Lung microvascular endothelial cell (primary cell): ENCODE data around the gene KANK2. TPM values are rescaled to one million over a fixed set of nuclear protein-coding genes. Genes with fewer than 3 reads are reported as not detected.
A peak's percentile ranks its signal among the peaks of the same experiment; 100 is the strongest.

ENCODE experiments used
- DNase-seq, 2 donors: peaks; one replicate each; pipeline versions ENCODE4 v3.0.0 to v3.0.0-alpha.2; 2010; ENCODE audit warnings: low read depth in 2 of 2
- total RNA-seq: library from RNA; depleted of rRNA; stranded (reverse); fragments of >200 nt; gene quantifications from 2 replicates; pipeline ENCODE4 v1.2.1, GENCODE V29; 2014

Gene KANK2
- 39.0 and 110 TPM in 2 replicates for total RNA-seq

DNA sequence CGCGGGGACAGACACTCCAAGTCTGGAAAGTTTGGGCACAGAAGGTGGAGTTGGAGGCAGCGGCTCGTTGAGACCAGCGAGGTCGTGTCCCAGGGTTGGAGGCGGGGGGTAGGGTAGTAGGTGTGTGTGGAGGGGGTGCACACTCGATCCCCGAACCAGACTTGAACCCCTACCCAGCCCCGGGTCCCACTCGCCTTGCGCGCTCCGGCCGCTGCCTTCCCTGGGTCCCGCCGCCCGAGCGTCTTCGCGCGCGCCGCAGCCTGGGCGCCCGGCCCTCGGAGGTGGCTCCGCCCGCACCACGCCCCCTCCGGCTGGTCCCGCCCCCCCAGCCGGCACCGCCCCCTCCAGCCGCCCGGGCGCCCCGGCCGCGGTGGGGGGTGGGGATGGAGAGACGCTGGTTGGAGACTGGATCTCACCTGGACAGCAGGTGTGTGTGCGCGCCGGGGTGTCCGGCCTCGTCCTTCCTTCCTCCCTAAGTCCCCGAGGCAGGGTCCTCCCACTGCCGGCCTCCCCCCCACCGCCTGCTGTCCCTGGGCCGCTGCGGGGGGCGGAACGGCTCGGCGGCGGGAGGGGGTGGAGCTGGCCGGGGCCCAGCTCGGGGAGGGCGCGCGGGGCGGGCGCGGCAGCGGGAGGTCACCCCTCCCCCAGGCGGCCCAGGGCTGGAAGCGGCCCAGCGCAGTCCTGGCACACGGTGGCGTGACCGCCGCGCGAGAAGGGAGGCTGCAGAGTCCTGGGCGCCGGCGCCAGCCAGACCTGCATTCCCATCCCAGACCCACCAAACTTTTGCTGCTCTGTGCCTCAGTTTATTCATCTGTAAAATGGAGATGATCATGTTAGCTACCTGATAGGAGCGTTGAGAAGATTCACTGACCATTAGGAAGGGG is at the start of gene KANK2:
Gene KANK2, minus strand, starts transcription at position 255 of the 884 bp plus-strand sequence. CDS start 3,034 bp downstream, outside the sequence.
- peak; percentile 81 to 89 for DNase-seq

DNA sequence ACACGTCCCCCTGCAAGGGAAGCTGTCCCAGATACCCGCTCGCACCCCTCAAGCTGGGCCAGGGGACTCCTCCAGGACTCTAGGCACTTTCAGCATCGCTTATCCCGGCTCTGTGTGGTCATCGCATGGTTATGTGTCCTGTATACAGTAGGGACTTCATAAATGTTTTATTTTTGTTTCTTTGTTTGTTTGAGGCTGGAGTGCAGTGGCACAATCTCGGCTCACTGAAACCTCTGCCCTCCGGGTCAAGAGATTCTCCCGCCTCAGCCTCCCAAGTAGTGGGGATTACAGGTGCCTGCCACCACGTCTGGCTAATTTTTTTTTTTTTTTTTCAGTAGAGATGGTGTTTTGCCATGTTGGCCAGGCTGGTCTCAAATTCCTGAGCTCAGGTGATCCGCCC is 49.6 kb upstream of the KANK2 start:
- no peak for DNase-seq

DNA sequence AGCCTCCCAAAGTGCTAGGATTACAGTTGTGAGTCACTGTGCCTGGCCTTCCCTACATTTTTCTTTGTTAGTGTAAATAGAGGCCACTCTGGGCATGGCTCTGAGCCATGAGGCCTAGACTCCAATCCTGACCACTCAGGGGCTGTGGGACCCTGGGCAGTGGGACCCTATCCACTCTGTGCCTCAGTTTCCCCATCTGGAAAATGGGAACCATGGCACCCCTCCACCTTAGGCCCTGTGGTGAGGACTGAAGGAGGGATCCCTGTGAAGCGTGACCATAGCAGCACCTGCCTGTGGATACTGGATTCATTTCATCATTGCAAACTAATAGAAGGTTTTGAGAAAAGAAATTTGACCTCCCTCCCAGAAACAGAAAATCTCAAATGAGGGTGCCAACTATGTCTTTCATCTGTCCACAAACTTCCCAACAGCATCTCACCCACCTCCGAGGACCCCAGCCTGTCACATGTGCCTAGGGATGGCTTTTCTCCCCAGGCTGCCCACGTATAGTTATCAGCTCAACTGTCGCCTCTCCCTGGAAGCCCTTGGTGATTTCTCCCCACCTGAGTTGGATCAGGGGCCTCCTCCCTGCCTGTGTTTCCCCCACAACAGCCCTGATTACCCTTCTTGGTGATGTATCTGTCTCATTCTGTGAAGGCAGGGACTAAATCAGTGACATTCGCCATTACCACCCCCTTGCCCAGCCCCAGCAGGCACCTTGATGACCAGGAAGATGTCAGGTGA is 47.7 kb upstream of the KANK2 start:
- no peak for DNase-seq

DNA sequence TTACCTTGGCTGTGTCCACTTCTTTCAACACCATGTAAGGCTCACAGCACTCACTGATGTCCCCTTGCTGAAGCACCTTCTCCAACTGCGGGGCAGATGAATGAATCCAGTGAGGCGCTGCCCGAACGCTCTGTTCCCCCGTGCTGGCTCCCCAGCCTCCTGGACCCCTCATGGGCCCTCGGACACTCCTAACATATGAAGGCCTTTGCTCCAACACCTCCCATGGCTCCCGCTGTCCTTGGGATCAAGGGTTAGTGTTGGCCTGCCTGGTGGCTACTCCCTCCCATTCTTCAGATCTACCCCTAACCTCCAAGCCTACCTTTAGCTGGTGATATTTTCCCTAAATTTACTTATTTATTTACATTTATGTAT is 46.4 kb upstream of the KANK2 start:
- DNase-seq = no peak

DNA sequence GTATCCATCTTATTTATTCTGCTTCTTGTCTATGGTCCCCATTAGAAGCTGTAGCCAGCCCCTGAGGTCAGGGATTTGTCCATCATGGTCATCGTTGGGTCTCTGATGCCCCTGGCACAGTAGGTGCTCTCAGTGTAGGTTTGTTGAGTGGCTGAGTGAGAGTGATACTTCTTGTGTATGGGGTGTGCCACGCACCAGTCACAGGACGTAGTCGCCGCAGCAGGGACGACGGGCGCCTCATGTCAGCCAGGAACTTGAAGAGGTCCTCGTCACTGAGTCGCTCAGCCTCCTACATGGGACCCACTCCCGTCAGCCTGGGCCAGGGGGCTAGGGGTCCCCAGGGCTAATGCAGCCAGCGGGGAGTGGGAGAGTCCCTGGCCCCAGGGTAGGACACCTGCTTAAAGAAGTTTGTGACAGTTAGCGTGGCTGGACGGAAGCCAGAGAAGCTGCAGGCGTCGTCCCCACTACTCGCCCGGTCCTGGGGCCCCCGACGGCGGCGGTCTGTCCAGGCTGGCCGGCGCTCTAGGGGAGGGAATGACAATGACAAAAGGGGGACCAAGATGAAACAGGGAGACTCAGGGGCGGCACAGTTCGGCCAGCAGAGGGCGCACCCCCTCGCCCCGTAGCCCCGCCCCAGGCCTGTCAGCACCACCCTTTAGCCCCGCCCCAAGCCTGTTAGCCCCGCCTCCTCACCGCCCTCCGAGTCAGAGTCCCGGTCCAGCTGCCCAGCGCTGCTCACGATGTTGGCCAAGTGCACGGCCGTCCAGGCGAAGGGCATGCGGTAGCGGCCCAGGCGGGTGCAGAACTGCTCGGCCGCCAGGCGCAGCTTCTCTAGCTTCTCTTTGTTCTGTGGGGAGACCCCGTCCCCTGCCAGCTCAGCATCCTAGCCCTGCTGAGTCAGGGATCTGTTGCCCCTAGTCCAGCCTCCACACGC is 45.8 kb upstream of the KANK2 start:
- peak; percentile 95 for DNase-seq

DNA sequence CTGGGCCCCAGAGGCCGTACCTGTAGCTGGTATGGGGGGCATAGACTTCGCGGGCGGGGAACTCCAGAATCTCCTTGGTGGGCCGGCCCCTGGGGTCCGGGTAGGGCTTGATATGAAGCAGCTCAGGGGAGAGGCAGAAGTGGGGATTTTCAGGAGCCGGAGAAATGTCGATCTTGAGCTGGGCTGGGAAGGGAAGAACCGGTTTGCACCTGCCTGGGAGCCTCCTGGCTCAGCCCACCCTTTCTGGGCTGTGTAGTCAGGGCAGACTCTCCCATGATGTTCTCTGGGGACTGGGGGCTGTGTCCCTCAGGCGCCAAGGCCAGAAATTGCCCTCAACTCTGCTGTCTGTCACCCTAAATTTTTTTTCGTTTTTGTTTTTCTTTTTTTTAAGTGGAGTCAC is 44.7 kb upstream of the KANK2 start:
- no peak for DNase-seq

DNA sequence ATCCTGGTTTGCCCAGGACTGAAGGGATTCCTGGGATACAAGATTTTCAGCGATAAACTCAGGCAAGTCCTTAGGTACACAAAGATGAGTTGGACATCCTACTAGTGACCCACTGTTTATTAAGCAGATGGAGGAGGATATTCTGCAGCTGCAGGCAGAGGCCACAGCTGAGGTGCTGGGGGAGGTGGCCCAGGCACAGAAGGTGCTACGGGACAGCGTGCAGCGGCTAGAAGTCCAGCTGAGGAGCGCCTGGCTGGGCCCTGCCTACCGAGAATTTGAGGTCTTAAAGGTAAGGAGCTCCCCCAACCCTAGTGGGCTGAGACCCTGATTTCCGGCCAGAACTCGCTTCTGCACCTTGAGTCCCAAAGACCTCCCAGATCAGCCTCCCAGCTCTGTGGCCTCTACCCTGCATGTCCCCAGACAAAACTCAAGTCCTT is 42.7 kb upstream of the KANK2 start:
- DNase-seq = no peak

DNA sequence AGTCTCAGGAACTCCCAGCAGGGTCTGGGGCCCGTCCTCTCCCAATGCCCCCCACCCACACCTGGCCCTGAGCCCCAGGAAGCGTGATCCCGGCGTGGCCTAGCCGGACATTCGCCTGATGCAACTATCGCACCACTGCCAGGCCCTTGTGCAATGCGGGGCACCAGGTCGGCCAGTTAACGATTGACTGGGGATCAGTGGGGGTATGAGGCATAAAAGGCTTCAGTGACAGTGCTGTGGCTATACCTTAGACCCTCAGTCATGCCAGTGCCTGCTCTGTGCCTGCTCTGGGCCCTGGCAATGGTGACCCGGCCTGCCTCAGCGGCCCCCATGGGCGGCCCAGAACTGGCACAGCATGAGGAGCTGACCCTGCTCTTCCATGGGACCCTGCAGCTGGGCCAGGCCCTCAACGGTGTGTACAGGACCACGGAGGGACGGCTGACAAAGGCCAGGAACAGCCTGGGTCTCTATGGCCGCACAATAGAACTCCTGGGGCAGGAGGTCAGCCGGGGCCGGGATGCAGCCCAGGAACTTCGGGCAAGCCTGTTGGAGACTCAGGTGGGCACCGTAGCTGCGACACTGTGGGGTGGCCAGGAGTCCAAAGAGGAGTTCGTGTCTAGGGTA is 42.1 kb upstream of the KANK2 start, which contains the start of gene ANGPTL8:
Gene ANGPTL8, plus strand, starts transcription at position 243 of the 624 bp plus-strand sequence. Its CDS starts 19 bp downstream, at position 262.
- DNase-seq = no peak

DNA sequence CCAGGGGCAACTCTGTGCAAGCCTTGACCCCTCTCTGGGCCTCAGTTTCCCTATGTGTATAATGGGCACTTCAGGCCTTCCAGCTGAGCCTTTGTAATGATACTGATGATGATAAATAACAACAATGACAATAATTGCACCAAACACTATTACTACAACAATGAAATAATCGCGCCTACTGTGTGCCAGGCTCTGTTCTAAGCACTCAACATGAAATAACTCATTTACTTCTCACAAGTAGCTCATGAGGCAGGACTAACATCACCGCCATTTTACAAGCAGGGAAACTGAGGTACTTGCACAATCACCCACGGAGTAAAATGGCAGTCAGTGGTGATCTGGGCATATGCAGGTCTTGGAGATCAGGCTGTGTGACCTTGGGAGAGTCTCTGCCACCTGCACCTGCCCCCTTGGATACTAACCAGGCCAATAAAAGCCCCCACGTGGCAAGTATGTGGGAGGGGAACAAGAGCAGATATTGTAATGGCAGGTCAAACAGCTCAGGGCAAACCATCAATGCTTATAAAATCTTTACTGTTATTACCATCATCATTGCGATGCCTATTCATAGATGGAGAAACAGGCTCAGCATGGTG is 41.5 kb upstream of the KANK2 start:
- no peak for DNase-seq

DNA sequence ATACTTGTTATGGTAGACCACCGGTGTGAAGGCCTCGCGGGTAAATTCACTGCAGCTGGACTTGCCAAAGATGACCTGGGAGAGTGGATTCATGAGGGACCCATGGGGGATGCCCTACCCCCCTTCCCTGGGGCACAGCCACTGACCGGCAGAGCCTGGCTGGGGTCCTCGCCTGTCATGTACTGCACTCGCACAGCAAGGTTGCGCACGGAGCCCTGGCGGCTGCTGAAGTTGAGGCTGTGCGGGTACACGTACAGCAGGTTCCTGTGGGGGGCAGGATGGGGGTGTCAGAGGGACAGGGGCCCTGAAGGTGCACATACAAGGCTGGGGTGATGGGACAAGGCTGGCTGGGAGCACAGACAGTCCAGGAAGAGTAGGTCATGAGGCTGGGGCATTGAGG is 40.7 kb upstream of the KANK2 start:
- DNase-seq = no peak

DNA sequence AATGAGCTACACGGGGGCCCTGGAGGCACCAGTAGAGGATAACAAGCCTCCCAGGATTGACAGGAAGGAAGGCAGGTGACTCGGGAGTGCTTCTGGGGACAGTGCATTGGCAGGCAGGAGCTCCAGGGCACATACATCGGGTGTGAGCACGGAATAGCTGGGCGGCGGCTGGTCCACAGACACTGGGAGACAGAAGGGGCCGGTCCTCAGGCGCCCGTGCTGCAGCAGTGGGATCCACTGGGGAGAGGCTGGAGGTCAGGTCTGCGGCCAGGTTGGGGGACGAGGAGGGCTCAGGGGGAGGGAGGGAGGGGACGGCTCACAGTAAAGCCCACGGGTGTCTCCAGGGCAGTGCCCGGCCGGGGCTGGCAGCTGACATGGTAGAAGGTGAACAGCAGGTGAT is 40.0 kb upstream of the KANK2 start:
- DNase-seq = no peak

DNA sequence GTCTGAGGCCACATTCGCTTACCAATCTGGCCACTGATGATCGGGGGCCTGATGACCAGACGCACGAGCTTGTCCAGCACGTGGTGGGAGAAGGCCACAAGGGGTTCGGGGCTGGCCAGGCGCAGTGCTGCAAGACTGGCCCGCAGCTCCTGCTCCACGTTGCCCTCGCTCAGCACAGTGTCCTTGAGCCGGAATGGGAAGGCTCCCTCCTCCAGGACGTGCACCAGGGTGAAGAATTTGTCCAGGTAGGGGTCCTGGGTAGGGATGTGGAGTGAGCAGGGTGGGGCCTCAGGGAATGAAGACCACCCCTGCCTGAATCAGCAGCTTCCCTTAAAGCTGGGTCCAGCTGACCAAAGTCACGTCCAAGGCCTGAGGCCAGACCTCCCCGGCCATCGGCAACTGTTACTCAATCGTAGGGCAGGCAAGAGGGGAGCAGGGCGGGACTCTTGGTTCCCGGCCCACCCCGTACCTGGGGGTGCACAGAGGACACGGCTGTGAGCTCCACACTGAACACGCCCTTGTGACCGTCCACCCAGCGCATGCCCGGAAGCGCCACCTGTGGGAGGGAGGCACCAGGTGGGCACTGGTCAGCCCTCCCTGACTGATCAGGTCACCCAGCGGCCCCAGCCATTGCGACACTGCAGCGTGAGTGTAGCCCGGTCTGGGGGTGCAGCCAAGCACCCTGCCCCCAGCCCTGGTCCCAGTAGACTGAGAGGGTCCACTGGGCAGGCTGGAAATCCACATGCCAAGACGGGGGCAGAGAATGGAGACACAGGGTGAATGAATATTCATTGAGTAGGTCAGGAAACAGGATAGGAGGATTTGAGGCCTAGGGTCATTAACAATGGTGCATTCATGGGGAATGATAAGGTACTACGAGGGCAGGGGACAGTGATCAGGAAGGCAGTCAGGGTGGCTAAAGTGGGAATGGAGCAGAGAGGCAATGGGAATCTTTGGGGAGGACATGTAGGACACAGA is 39.3 kb upstream of the KANK2 start:
- no peak for DNase-seq

DNA sequence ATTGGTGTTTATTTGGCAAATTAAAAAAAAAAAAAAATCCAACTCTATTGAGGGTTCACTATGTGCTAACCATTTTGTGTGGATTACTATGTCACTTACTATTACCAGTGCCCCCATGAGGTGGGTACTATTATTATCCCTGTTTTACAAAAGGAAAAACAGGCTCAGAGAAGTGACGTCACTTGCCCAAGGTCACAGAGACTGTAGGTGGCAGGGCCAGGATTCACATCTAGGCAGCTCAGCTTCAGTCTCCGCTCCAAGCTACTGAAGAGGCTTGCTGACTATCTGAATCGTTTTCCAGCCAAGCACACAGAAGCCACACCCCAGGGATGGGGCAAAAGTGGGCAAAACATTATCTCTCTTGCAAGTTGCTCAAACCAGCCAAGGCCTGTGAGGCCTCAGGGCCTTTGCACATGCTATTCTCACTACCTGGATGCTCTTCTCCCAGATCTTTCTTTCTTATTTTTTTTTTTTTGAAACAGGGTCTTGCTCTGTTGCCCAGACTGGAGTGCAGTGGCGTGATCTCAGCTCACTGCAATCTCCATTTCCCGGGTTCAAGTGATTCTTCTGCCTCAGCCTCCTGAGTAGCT is 37.2 kb upstream of the KANK2 start:
- peak in 1 of 2 donors; percentile 71 for DNase-seq

DNA sequence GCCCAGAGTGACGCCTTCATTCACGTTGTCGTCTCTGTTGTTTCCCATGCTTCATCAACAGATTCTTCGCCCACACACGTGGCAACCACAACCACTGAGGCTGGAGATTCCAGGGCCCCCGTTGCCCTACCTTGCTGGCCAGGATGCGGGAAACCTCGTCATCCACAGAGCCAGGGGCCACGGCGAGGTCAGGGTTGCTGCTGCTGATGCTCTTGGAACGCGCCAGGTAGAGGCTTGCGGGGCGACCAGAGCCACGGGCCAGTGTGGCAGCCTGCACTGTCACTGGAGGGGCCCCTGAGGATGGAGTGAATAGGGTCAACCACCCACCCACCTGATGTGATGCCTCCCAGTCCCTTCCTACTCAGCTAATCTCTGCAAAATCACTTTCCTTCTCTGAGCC is 35.7 kb upstream of the KANK2 start:
- DNase-seq = no peak

DNA sequence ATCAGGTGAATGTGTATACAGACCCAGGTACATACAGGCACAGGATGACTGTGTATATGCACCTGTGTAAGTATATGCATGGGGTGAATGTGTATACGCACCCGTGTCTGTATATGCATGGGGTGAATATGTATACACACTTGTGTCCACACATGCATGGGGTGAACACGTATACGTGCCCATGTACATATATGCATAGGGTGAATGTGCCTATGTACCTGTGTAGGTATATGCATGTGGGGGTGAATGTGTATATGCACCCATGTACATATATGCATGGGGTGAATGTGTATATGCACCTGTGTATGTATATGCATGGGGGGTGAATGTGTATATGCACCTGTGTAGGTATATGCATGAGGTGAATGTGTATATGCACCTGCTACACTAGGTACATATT is 35.2 kb upstream of the KANK2 start:
- no peak for DNase-seq

DNA sequence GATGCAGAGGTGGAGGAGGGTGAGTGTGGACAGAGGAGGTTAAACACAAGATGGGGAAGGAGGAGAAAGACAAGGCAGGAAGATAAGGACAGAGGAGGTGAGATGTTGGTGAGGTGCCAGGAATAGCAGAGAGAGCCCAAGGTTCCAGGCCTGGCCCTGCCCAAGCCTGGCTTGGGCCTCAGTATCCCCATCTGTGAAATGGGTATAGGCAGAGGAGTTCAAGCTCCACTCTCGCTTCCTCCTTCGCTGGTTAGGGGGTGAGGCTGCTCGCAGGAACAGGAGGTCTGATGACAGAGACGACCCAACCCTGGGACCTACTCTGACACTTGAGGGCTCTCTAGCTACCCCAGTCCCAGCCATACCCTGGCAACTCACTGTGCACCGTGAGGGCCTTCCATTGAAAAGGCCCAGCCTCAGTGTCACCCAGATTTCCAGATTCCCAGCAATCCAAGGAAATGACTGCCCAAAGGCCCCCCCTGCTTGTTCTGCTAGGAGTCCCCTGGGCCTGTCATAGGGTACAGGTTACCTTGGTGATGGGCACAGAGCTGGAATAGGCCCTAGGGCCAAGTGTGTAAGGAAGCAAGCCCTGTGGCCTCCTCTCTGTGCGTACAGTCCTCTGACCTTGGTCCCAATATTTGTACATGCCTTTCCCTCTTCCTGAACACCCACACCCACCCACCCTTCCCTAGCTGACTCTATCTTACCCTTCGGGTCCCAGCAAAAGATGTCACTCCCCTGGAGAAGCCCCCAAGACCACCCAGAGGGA is 33.5 kb upstream of the KANK2 start:
- no peak for DNase-seq

DNA sequence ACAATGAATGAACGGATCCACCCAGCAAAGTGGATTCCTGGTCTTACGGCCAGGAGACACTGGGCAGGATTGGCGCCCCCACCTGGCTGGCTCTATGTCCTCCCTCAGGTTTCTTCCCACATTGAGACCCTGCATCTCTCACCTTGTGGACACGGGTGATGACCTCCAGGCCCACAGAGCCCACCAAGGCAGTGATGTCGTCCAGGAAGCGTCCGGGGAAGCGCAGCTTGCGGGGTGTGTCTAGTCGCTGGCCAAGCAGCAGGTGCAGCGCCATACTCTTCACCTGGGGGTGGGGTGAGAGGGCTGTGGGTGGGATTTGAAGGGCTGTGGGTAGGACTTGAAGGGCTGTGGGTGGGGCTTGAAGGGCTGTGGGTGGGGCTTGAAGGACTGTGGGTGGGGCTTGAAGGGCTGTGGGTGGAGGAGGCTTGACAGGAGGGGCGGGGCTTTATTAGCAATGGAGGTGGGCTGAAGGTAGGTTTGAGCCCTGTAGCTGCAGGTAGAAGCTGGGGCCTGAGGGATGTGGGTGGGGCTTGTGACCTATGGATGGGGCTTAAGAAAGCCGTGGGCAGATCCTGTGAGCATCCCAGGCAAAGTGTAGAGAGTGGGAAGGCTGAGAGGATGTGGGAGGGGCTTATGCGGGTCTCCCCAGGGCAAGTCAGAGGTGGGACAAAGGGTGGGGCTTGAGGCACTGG is 30.0 kb upstream of the KANK2 start:
- DNase-seq = peak; percentile 38 to 41

DNA sequence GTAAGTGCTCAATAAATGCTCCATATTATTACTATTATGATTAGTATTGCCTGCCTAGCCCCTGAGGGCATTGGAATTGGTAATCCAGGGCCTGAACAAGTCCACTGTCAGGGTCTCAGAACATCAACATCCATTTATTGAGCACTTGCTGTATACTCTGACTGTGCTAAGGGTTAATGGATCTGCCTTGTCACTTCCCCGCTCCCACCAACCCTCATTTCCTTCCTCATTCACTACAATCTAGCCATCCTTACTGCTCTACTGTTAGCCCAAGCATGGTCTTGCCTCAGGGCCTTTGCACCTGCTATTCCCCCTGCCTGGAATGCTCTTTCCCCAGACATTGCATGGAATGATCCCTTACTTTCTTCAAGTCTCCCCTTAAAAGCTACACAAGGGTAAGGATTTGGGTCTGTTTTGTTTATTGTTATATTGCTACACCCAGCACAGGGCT is 29.4 kb upstream of the KANK2 start:
- no peak for DNase-seq
